CD14-positive monocyte (primary cell): ENCODE measurements around the gene MDGA2. TPM values are rescaled to one million over a fixed set of nuclear protein-coding genes. Genes with fewer than 3 reads are reported as not detected.

Experiments used
- DNase-seq, 3 donors: peaks; one replicate each; pipeline ENCODE4 v3.0.0-alpha.2; 2011 to 2022
- H2AFZ ChIP-seq: 2 replicates; pipeline ENCODE4 v1.6.0; 2012; ENCODE audit warnings: mild to moderate bottlenecking, low read depth, low read length, inconsistent platforms; ENCODE audit not compliant: insufficient read depth, poor library complexity, severe bottlenecking
- H3K27ac ChIP-seq, 2 donors: 1 replicate in 1 of 2; 2 replicates in 1 of 2; pipeline ENCODE4 v1.5.1; 2012 to 2013; ENCODE audit warnings: low read length in 2 of 2, control low read depth in 1 of 2, inconsistent platforms in 1 of 2, low read depth in 1 of 2, mild to moderate bottlenecking in 1 of 2
- H3K27me3 ChIP-seq, 2 donors: one replicate each; pipeline versions ENCODE4 v1.6.0 to v1.6.1; 2011 to 2013; ENCODE audit warnings: low read length in 2 of 2; ENCODE audit not compliant: control insufficient read depth in 2 of 2, insufficient read depth in 2 of 2
- H3K36me3 ChIP-seq, 2 donors: replicated peaks in 1 of 2; 1 replicate in 1 of 2; 2 replicates in 1 of 2; pipeline versions ENCODE4 v1.5.1 to v1.6.1; 2012 to 2013; ENCODE audit warnings: low read length in 2 of 2, control low read depth in 1 of 2, inconsistent platforms in 1 of 2, mild to moderate bottlenecking in 1 of 2; ENCODE audit not compliant: insufficient read depth in 2 of 2, control insufficient read depth in 1 of 2
- H3K4me1 ChIP-seq, 2 donors: 1 replicate in 1 of 2; 2 replicates in 1 of 2; pipeline versions ENCODE4 v1.5.1 to v1.6.1; 2012 to 2013; ENCODE audit warnings: low read length in 2 of 2, control low read depth in 1 of 2, inconsistent platforms in 1 of 2, mild to moderate bottlenecking in 1 of 2, moderate library complexity in 1 of 2; ENCODE audit not compliant: insufficient read depth in 2 of 2, control insufficient read depth in 1 of 2
- H3K4me2 ChIP-seq: replicated peaks from 2 replicates; pipeline ENCODE3; 2012; ENCODE audit warnings: low read length, moderate library complexity, mild to moderate bottlenecking; ENCODE audit not compliant: poor library complexity, severe bottlenecking; ENCODE audit errors: extremely low read depth
- H3K4me3 ChIP-seq, 3 experiments: fragments of 200-600 bp in 1 of 3; sonication (generic) in 1 of 3; replicated peaks in 1 of 3; 1 replicate in 2 of 3; 2 replicates in 1 of 3; pipeline ENCODE4 v1.5.1; 2011 to 2013; ENCODE audit warnings: low read length in 3 of 3, mild to moderate bottlenecking in 3 of 3, control low read depth in 2 of 3, low read depth in 2 of 3, inconsistent platforms in 1 of 3, moderate library complexity in 1 of 3
- H3K79me2 ChIP-seq: 2 replicates; pipeline ENCODE4 v1.6.0; 2012; ENCODE audit warnings: mild to moderate bottlenecking, control low read depth, inconsistent platforms, low read length, moderate library complexity; ENCODE audit not compliant: insufficient read depth
- H3K9ac ChIP-seq: 2 replicates; pipeline ENCODE4 v1.6.0; 2017; ENCODE audit warnings: low read length, mild to moderate bottlenecking; ENCODE audit not compliant: insufficient read depth, poor library complexity, severe bottlenecking
- H3K9me3 ChIP-seq, 2 donors: replicated peaks in 1 of 2; 1 replicate in 1 of 2; 2 replicates in 1 of 2; pipeline versions ENCODE4 v1.5.1 to v1.6.1; 2012 to 2013; ENCODE audit warnings: low read length in 2 of 2, control low read depth in 1 of 2; ENCODE audit not compliant: control insufficient read depth in 1 of 2, insufficient read depth in 1 of 2
- H4K20me1 ChIP-seq: 2 replicates; pipeline ENCODE4 v1.6.0; 2012; ENCODE audit warnings: mild to moderate bottlenecking, low read length, control low read depth, moderate library complexity; ENCODE audit not compliant: insufficient read depth
- H3K27ac Mint-ChIP-seq, 7 donors: one replicate each; pipeline ENCODE4 v1.8.0; 2020; ENCODE audit warnings: mild to moderate bottlenecking in 7 of 7, mixed read lengths in 7 of 7, moderate library complexity in 6 of 7, inconsistent platforms in 2 of 7
- H3K27me3 Mint-ChIP-seq, 3 donors: one replicate each; pipeline ENCODE4 v1.8.0; 2021 to 2022; ENCODE audit warnings: low read depth in 3 of 3, mild to moderate bottlenecking in 3 of 3, mixed read lengths in 3 of 3, moderate library complexity in 3 of 3, inconsistent platforms in 1 of 3
- H3K36me3 Mint-ChIP-seq, 2 donors: one replicate each; pipeline ENCODE4 v1.8.0; 2020; ENCODE audit warnings: mixed read lengths in 2 of 2, inconsistent platforms in 1 of 2, mild to moderate bottlenecking in 1 of 2
- H3K4me1 Mint-ChIP-seq: one replicate; pipeline ENCODE4 v1.8.0; 2020; ENCODE audit warnings: mild to moderate bottlenecking, mixed read lengths
- H3K4me3 Mint-ChIP-seq, 2 donors: one replicate each; pipeline ENCODE4 v1.8.0; 2020; ENCODE audit warnings: mild to moderate bottlenecking in 2 of 2, mixed read lengths in 2 of 2, moderate library complexity in 1 of 2
- H3K9me3 Mint-ChIP-seq, 7 donors: one replicate each; pipeline ENCODE4 v1.8.0; 2020 to 2022; ENCODE audit warnings: mixed read lengths in 7 of 7, mild to moderate bottlenecking in 6 of 7, moderate library complexity in 6 of 7, inconsistent platforms in 2 of 7
- CTCF ChIP-seq: fragments of 200-600 bp; IDR thresholded peaks from one replicate; pipeline ENCODE4 v1.8.0; 2022; ENCODE audit warnings: antibody characterized with exemption, mild to moderate bottlenecking
- whole genome bisulfite sequencing: methylation state at CpG from one replicate; pipeline ENCODE4 v1.1.5; 2013; ENCODE audit warnings: missing lambda C conversion rate; ENCODE audit not compliant: insufficient coverage; 5-methylcytosine and 5-hydroxymethylcytosine counted together
- intact Hi-C, 2 donors: fragments of 100-400 bp; cut with micrococcal nuclease; formaldehyde crosslinking; loops; one replicate each; pipeline versions ENCODE4 v1.15.0 to v1.15.1; 2023
- polyA plus RNA-seq, 3 donors: library from polyadenylated mRNA; depleted of rRNA in 1 of 3; unstranded in 2 of 3; stranded (reverse) in 1 of 3; fragments of 300-500 nt in 2 of 3; fragments of >200 nt in 1 of 3; fragmentation: Illumina TruSeq in 2 of 3; gene quantifications; 1 replicate in 2 of 3; 2 replicates in 1 of 3; pipeline ENCODE4 v1.2.3, GENCODE V29; 2012 to 2021

Gene MDGA2
- polyA plus RNA-seq, 3 donors: not detected

- Histone ChIP-seq H3K9ac (no peak overlapping the region), H3K9me3 (no peaks in the 10 kb centered on the region), H3K27me3 (no peaks in the 10 kb centered on the region), H3K27ac (no peak overlapping the region), H2AFZ (no peak overlapping the region), H3K36me3 (no peaks in the 10 kb centered on the region), H3K4me3 (no peak overlapping the region), H3K4me1 (no peaks in the 10 kb centered on the region), H3K79me2 (no peaks in the 10 kb centered on the region), H4K20me1 (no peaks in the 10 kb centered on the region), H3K4me2 (no peak overlapping the region)
- no peak overlapping the region for H3K27ac Mint-ChIP-seq
- no peak for TF ChIP-seq CTCF
- H3K36me3 Mint-ChIP-seq: no peaks in the 10 kb centered on the region
- H3K27me3 Mint-ChIP-seq: no peaks in the 10 kb centered on the region
- no CpG with 5 or more reads among the region's 1 CpG for WGBS
- DNase-seq: no peak
- H3K4me1 Mint-ChIP-seq: no peaks in the 10 kb centered on the region
- H3K4me3 Mint-ChIP-seq: no peak overlapping the region
- H3K9me3 Mint-ChIP-seq: peaks cover 0 to 11% (median 0%) of the 10 kb centered on the region in 7 donors
- intact Hi-C loops: no loop called here
Measured at GRCh38 chr14:47389535-47389934, 285.9 kb downstream of the MDGA2 start.

- no peak overlapping the region for H3K4me3 Mint-ChIP-seq
- intact Hi-C loops: no loop called here
- no peak overlapping the region for H3K4me3 ChIP-seq
- no peak overlapping the region for H3K9ac ChIP-seq
- no peak overlapping the region for H3K27ac ChIP-seq
- H3K4me1 Mint-ChIP-seq: no peaks in the 10 kb centered on the region
- no peaks in the 10 kb centered on the region for H3K79me2 ChIP-seq
- DNase-seq: no peak
- H3K27me3 ChIP-seq: no peaks in the 10 kb centered on the region
- H4K20me1 ChIP-seq: no peaks in the 10 kb centered on the region
- H3K36me3 ChIP-seq: no peaks in the 10 kb centered on the region
- no peaks in the 10 kb centered on the region for H3K36me3 Mint-ChIP-seq
- H3K27me3 Mint-ChIP-seq: no peaks in the 10 kb centered on the region
- no peaks in the 10 kb centered on the region for H3K4me1 ChIP-seq
- H3K9me3 Mint-ChIP-seq: peaks cover 0 to 4% (median 0%) of the 10 kb centered on the region in 7 donors
- TF ChIP-seq CTCF: no peak
- no peak overlapping the region for H3K4me2 ChIP-seq
- WGBS: no CpG with 5 or more reads among the region's 2 CpGs
- no peaks in the 10 kb centered on the region for H3K9me3 ChIP-seq
- no peak overlapping the region for H2AFZ ChIP-seq
- no peak overlapping the region for H3K27ac Mint-ChIP-seq
Measured at GRCh38 chr14:47366006-47366405, 309.4 kb downstream of the MDGA2 start.
